Kidney capillary endothelial cell (primary cell): ENCODE measurements around the gene FOXF2.
A peak's percentile ranks its signal among the peaks of the same experiment; 100 is the strongest.

Experiments used
- DNase-seq: peaks from one replicate; pipeline ENCODE4 v3.0.0-alpha.2; 2018; ENCODE audit warnings: low spot score

The FOXF2 gene

GRCh38 chr6:1409774-1410465 lies 20.5 kb downstream of the FOXF2 start:
- DNase-seq = no peak

- no peak for DNase-seq
Measured at GRCh38 chr6:1412901-1413300, 23.5 kb downstream of the FOXF2 start.

GRCh38 chr6:1415416-1416063 lies 26.2 kb downstream of the FOXF2 start:
- no peak for DNase-seq

GRCh38 chr6:1416191-1416760 lies 26.9 kb downstream of the FOXF2 start:
- no peak for DNase-seq

GRCh38 chr6:1416820-1417219 lies 27.4 kb downstream of the FOXF2 start:
- DNase-seq = no peak

GRCh38 chr6:1417718-1418117 lies 28.3 kb downstream of the FOXF2 start:
- no peak for DNase-seq

GRCh38 chr6:1418471-1419191 lies 29.3 kb downstream of the FOXF2 start:
- no peak for DNase-seq

GRCh38 chr6:1420382-1420781 lies 31.0 kb downstream of the FOXF2 start:
- DNase-seq = no peak

GRCh38 chr6:1422290-1422689 lies 32.9 kb downstream of the FOXF2 start:
- no peak for DNase-seq

- DNase-seq = no peak
Measured at GRCh38 chr6:1423578-1423977, 34.2 kb downstream of the FOXF2 start.

GRCh38 chr6:1424306-1424927 lies 35.0 kb downstream of the FOXF2 start:
- peak; percentile 46 for DNase-seq

- no peak for DNase-seq
Measured at GRCh38 chr6:1426416-1426815, 37.0 kb downstream of the FOXF2 start.

GRCh38 chr6:1435806-1436205 lies 46.4 kb downstream of the FOXF2 start:
- DNase-seq = peak; percentile 68

- peak; percentile 73 for DNase-seq
Measured at GRCh38 chr6:1436334-1437306, 47.2 kb downstream of the FOXF2 start.

GRCh38 chr6:1437553-1438406 lies 48.4 kb downstream of the FOXF2 start:
- DNase-seq = no peak

GRCh38 chr6:1438471-1438881 lies 49.1 kb downstream of the FOXF2 start:
- no peak for DNase-seq

GRCh38 chr6:1439349-1439748 lies 50.0 kb downstream of the FOXF2 start:
- no peak for DNase-seq

- no peak for DNase-seq
Measured at GRCh38 chr6:1442929-1443328, 53.6 kb downstream of the FOXF2 start.
